Astrocyte of the spinal cord (primary cell): ENCODE measurements around the gene C20orf96.
A peak's percentile ranks its signal among the peaks of the same experiment; 100 is the strongest.
"Not testable (repeated sequence)": the region's sequence is repeated elsewhere in the genome, so short reads cannot be mapped to it uniquely, and the experiment has no call there.

ENCODE experiments used
- DNase-seq: peaks from one replicate; pipeline ENCODE4 v3.0.0; 2011; ENCODE audit warnings: low read depth, low spot score
- H3K4me3 ChIP-seq: 2 replicates; pipeline ENCODE4 v1.5.1; 2011; ENCODE audit warnings: low read depth, mild to moderate bottlenecking, low read length, moderate library complexity
- in situ Hi-C: cut with HindIII; loops from 2 replicates; pipeline ENCODE4 v1.10.0; 2017; ENCODE audit warnings: low sequenced_read_pairs
- TF ChIP-seq, protein P1 (sequence below): IDR thresholded peaks from 2 replicates; pipeline ENCODE4 v1.5.1; 2012; ENCODE audit warnings: low read depth, mild to moderate bottlenecking, low read length, inconsistent platforms

Gene C20orf96, protein sequence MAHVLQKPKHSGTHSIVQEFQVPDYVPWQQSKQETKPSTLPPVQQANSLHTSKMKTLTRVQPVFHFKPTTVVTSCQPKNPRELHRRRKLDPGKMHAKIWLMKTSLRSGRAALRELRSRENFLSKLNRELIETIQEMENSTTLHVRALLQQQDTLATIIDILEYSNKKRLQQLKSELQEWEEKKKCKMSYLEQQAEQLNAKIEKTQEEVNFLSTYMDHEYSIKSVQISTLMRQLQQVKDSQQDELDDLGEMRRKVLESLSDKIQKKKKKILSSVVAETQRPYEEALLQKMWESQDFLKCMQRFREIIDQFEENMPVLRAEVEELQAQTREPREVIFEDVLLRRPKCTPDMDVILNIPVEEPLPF

DNA sequence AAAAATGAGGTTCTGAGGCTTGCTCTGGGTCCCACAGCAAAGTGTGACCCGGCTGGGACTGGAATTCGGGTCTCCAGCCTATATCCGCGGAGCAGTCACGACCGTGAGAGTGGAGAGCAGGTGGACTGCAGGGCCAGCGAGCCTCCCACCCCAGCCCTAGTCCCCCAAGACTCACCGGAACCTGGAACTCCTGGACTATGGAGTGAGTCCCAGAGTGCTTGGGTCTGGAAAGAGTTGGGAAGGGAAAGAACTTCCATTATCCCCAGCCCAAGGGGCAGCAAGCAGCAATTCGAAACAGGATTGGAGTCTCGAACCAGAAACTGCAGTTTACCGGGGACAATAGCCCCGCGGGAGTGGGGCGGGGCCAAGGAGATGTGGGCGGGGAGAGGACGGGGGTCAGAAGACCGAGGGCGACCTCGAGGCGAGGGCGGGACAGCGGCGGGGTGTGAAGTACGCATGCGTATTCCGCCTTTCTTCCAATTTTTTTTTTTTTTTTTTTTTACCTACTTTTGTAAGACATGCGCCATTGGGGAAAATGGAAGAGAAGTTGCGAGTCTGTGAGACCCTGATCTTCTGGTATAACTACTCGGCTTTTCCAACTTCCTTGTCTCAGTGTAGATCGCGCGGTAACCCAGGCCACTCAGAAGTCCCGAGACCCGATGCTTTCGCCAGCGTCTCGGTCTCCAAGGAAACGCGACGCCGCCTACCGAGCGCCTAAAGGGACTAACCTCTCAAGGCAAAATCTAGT lies at the start of gene C20orf96:
C20orf96 (minus strand) TSS at position 667 of the 748 bp plus-strand sequence; CDS start at position 527, 140 bp downstream.
- in situ Hi-C loops = no loop called here
- H3K4me3 ChIP-seq = peak within 1 kb of the TSS; percentile 69
- TF ChIP-seq, protein P1, sequence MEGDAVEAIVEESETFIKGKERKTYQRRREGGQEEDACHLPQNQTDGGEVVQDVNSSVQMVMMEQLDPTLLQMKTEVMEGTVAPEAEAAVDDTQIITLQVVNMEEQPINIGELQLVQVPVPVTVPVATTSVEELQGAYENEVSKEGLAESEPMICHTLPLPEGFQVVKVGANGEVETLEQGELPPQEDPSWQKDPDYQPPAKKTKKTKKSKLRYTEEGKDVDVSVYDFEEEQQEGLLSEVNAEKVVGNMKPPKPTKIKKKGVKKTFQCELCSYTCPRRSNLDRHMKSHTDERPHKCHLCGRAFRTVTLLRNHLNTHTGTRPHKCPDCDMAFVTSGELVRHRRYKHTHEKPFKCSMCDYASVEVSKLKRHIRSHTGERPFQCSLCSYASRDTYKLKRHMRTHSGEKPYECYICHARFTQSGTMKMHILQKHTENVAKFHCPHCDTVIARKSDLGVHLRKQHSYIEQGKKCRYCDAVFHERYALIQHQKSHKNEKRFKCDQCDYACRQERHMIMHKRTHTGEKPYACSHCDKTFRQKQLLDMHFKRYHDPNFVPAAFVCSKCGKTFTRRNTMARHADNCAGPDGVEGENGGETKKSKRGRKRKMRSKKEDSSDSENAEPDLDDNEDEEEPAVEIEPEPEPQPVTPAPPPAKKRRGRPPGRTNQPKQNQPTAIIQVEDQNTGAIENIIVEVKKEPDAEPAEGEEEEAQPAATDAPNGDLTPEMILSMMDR = peak; percentile 58
- peak; percentile 96 for DNase-seq

DNA sequence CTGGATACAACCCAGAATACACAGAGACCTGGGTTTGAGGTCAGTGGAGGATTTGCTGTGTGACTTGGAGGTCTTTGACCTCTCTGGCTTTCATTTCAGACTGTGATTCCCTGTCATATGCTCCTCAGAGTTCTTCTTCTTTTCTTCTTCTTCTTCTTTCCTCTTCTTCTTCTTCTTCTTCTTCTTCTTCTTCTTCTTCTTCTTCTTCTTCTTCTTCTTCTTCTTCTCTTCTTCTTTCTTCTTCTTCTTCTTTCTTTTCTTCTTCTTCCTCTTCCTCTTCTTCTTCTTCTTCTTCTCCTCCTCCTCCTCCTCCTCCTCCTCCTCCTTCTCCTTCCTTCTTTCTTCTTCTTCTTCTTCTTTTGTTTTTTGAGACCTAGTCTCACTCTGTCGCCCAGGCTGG lies 45.5 kb upstream of the C20orf96 start:
- in situ Hi-C loops, DNase-seq, H3K4me3 ChIP-seq: not testable (repeated sequence)

DNA sequence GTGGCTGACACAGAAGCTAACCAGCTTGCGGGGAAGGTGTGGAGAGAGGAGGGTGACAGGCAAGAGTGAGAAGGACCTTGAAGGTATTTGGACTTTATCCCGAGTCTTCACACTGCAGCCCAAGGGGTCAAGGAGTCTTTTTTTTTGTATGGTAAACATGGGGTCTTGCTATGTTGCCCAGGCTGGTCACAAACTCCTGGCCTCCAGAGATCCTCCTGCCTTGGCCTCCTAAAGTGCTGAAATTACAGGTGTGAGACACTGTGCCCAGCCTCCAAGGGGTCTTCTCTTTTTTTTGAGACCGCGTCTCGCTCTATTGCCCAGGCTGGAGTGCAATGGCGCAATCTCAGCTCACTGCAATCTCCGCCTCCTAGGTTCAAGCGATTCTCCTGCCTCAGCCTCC lies 44.0 kb upstream of the C20orf96 start:
- no peak for DNase-seq
- in situ Hi-C loops = no loop called here
- H3K4me3 ChIP-seq = no peak overlapping the region
- TF ChIP-seq, protein P1 = no peak

DNA sequence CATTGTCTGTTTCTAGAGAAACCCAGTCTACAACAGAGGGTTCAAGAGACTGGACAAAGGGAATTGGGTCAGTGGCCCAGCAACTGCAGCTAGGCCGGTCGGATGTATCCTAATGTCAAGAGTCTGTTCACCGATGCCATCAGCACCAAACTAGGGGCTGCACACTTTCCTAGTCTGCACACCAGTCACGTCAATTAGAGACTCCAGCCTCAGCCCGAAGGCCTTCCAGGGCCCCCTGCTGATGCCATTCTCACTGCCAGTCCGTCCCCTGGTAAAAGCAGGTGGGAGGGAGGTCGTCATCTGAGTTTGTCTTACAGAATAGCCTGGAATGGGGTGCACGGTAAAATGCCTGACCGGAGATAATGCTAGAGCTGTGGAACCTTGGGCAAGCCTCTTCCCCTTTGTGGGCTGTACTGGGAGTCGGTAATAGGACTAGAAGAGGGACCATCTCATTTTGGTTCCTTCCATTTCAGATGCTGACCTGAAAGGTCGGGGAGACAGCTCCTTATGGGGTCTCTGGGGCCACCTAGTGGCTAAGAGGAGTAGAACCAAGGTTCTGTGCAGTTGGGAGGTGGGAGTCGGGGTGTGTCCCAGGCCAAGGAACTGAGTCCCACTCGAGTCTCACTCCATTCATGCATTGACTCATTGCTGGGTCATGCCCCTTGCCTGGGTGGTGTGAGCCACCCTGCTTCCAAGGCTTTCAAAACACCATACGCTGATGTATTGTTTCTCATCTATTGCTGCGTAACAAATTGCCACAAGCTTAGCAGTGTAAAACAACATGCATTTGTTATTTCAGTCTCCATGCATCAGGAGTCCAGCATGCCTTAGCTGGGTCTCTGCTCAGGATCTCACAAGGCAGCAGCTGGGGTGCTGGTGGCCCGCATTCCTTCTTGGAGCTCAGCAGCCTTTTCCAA lies 39.9 kb upstream of the C20orf96 start:
- no peak overlapping the region for H3K4me3 ChIP-seq
- in situ Hi-C loops = no loop called here
- DNase-seq = peak; percentile 61
- TF ChIP-seq, protein P1 = peak; percentile 91

DNA sequence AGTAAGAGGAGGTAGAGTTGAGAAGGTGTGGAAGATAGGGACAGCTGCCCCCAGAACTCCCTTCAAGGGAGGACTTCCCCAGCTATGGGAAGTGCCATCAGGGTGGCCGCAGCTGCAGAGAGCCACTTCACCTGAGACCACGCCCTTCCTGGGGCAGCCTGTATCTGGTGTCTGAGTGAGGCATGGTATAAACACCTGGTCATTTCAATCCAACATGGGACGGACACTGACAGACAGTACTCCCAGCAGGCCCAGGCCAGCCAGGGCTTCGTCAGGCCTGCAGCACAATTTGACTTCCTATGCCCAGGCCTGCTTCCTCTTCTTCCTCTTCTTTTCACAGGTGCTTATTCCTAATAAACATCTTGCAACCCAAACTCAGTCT lies 39.3 kb upstream of the C20orf96 start:
- in situ Hi-C loops = no loop called here
- H3K4me3 ChIP-seq = no peak overlapping the region
- TF ChIP-seq, protein P1 = no peak
- no peak for DNase-seq

DNA sequence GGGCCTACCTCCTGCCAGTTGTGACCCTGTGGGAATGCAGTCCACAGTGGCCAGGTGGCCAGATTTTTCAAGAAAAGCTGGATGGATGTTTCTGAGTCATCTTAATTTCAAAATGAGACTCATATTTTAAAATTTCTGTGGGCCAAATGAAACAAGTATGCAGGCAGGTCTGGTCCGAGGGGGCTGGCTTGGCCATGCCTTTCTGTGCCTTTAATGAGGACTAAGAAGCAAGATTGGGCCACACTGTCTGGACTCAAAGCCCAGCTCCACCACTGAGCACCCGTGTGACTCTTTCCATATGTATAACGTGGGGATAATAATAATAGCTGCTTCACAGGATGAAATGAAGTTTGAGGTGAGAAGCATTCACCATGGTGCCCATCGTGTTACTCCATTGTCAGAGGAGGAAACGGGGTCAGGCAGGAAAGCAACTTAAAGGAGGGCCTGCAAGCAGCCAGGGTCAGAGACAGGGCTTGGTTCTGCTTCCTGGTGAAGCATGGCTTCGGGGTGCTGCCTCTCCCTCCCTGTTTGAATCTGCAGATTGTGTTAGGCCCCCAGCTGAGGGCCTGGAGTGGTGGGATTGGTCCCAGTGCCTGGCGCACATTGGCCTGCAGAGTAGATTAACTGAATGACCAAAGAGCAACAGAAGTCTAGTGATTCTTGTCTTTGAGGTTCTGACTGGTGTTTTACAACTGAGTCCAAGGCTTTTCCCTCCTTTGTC lies 38.6 kb upstream of the C20orf96 start:
- TF ChIP-seq, protein P1 = no peak
- H3K4me3 ChIP-seq = peak overlapping the region; percentile 82
- in situ Hi-C loops = no loop called here
- DNase-seq = no peak
